Kidney tubule cell (primary cell): Measurements from ENCODE around the gene MYLK4.
A peak's percentile ranks its signal among the peaks of the same experiment; 100 is the strongest.

ENCODE experiments used
- DNase-seq: peaks from one replicate; pipeline ENCODE4 v3.0.0-alpha.2; 2018; ENCODE audit warnings: low spot score

MYLK4 gene

DNA sequence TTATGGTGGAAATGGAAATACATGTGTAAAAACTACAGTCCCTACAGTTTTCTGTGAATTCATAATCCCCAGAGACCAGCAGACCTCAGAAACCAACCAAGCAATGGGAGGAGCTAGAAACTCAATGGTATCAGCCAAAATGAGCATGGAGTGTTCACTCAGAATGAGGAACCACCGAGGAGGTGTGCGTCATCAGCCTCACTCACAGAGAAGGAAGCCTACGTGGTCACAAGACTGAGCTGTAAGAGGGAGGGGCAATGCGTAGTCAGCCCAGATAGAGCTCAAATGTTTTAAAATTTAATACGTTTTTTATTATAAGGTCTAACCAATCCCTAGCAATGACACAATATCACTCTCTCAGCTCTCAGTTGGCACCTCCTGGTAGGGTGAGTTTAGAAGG is 17.4 kb downstream of the MYLK4 start:
- DNase-seq = peak; percentile 49

DNA sequence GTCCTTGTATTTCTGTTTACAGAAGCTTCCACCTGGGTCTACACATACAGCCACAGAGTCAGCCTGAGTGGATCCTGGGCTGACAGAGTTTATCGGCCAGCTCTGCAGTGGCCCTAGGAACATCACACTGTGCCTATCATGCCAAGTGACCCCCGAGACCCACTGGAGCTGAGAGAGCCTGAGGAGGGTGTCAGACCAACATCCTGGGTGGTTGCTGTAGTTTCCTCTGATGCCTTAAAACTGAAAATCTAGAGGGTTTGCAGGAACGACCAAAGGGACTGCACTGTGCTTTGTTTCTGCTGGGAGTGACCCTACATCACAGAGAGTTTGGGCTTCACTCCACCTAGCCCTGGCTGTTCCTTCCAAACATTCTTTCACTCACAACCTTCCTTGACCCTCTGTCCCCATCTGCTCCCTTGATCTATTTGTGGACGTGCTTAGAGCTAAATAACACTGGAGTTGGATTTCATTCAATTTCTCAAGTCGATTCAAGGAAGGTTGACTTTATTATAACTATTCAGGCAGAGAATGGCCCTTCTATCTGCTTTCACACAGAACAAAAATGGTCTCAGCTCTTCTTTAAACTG is 18.1 kb downstream of the MYLK4 start:
- DNase-seq = no peak

DNA sequence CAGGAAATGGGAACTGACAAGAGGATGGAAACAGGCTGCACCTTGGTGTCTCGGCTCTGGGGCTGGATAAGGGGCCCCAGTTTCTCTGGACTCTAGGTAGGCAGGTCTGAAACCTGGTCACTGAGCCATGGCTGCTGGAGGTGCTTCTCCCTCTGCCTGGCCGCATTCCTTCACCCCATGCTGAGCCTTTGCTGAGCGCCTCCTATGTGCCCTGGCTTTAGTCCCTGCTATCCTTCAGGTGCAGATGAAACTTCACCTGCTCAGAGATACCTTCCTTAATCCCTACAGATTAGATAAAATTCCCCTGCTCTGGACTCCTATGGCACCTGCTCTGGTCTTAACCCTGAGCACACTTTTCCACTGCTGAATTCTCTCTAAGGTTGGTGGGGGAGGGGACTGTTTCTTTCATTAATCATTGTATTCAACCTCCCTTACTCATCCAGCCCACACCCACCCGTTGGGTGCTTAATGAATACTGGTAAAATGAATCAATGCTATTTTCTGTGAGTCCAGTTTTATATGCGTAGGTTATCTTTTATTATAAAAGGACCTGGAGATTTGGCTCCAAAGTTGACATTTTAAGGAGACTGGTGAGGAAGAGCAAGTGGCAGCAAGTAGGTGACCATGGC is 19.3 kb downstream of the MYLK4 start:
- peak; percentile 73 for DNase-seq

DNA sequence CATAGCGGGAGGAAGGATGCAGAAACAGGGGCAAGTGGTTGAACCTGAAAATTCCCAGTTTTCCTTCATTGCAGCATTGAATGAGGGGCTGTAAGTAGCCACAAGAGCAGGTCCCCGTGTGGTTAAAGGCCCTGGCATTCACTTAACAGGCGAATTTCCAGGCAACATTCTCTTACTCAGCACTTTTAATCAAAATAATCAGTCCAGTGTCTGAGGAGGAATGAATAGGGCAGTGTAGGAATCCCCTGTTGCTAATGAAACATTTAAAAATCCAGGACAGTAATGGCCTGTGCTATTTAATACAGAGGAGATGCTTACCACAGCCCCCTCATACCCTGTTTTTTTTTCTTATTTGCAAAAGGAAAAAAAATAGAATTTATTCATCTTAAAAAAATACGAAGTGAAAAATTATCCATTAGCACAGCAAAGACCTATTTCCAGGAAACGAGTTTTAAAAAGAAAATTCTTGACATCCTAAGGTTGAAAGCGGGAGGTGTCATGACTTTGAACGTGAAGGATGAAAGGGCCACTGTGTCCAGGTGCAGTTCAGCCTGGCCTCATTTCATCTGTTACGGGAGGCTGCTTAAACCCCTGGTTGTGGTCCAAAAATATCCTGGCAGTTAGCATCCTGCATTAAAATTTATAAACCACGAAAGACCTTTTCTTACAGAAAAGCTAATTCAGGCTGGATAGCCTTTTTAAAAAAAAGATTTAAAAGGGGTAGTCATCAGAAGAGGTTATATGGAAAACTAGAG is 20.2 kb downstream of the MYLK4 start:
- DNase-seq = no peak

DNA sequence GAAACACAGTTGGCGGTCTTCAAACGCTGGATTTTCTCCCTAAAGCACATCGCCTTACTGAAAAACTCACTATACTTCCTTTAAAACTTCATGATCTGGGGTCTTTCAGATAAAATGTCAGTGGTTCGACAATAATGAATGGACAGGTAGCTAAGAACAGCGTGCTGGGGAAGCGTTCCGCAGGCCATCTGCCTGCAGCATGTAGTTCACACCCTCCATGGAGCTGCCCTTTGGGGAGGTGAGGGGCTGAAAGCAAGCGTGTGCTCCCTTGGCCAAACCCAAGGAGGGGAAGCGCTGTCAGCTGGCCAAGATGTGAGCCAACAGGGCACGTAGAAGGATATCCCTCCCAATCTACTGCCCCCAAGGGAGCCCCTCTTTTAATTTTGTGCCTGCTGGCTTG is 20.8 kb downstream of the MYLK4 start:
- no peak for DNase-seq

DNA sequence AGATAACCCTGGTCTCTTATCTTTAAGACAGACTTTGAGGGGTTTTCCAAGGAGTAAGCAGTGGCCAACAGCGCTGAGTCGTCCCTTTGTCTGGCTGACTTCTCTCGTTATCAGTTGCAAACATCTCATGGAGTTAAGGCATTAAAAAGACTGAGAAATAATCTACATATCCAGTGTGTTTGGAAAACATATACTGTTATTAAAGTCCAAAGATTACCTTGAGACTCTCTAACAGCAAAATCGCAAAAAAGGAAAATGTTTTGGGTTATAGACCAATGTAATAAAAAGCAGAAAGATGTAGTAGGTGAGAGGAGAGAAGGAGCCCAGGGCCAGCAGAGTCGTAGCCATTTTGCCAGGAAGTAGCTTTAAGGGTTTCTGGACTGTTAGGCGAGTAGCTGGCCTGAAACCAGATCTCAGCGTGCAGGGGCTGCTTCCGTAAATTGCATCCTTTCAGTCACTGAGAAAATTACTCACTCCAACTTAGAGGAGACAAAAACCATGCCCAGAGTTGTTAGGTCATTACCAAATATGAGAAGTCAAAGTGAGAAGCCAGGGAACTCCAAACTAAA is 24.6 kb downstream of the MYLK4 start:
- DNase-seq = no peak

DNA sequence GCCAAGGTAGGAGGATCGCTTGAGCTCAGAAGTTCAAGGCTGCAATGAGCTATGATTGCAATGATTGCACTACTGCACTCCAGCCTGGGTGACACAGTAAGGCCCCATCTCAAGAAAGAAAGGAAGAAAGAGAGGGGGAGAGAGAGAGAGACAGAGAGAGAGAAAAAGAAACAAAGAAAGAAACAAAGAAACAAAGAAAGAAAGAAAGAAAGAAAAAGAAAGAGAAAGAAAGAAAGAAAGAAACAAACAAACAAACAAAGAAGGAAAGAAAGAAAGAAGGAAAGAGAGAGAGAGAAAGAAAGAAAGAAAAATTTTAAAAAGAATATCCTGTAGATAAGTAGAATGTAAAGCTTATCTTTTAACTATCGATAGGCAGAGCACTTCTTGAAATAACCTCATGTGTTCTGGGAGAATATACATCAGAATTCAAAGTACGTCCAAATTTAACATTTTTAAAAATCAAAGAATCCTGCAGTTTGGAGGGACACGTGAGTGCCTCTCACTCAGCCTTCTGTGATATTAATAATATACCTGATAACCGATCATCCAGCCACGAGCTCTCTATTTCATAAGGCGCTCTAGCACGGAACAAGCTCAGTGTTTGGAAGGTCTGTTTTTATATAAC is 25.2 kb downstream of the MYLK4 start:
- DNase-seq = no peak

DNA sequence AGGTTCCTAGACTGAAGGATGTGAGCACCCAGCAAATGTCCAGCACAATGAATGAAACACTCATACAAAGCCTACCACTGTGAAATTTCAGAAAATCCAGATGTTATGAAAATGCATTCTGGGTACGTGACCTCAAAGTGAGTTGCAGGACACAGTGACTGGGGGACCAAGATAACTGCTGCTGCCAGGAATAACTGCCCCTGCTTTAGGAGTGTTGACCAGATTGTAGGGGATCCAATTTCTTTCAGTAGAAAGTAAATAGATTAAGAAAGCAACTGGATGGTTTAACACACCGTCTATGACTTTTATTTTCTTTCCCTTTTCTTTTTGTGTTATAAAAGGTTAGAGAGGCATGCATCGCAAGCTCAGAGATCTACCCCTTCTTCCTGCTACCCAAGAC is 29.5 kb downstream of the MYLK4 start:
- no peak for DNase-seq

DNA sequence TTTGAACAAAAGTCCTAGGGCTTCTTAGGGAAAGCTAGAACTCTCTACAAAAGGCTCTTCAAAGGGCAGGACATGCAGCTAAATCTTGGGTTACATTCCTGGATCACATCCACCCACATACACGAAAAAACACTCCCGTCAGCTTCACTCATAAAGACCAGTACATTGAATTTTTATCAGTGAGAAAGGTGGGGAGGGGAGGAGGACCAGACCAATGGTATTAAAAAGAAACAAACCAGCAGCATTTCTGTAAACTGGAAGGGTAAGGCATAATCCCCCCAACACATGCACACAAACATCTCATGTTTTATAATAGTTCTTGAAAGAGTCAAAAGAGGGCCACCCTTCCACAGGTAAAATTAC is 31.6 kb downstream of the MYLK4 start:
- no peak for DNase-seq

DNA sequence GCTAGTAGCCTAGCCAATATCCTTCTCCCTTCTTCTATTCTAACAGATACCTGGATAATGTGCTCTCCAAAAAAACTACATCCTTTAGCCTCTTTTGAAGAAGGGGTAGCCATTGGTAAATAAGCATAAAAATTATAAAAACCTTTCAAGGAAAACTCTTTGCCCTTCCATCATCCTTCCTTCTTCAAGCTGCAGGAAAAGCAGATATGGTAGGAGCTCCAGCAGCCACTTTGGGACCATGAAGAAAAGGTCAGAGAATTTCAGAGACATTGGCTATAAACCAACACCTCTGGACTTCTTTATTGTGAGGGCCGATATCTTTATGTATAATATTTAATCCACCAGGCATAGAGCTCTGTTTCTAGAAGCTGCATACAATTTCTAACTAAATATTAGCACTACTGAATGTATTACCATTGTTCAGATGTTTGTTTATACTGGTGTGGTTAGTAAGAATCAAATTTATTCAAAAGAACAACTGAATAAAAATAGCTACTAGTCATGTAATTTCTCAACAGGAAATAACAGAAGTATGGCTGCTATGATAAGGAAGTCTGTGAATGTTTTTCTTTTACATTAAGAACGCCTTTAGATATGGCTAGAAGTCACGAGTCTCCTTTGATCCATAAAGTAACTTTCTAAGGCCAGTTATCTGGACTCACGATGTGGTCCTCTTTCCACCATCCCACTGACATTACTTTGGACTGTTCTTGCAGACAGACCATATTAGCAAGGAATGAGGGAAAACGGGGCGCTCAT is 32.2 kb downstream of the MYLK4 start:
- no peak for DNase-seq

DNA sequence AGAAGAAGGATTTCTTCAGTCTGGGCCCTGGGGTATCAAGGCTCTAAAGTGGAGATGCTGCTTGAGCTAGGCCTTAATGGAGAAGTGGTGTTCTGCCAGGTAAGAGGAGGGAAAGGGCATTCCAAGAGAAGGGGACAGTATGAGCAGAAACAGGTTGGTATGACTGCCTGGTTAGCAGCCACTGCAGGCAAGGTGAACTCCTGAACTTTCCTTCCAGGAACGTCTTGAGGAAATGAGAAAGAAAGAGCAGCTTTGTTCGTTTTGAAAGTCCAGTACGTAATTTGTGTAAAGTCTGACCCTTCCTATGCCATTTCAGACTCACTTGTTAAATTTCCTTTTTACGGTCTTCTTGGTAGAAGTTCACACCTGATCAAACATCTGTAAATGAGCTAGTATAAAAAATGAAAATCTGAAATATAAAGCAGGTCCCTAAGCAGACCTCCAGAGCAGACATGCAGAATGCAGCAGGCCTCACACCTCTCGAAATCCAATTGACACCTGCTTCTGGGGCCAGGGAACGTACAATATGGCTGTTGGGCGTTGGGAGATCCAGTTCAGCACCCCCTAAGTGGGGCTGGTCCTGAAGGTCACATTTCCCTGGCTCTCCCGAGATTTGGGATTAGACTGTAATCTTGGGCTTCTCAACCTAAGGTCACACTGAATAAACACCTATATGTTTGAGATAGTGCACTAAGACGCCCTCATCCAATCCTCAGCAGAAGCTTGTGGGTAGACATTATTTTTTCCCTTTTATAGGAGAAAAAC is 33.6 kb downstream of the MYLK4 start:
- DNase-seq = no peak

DNA sequence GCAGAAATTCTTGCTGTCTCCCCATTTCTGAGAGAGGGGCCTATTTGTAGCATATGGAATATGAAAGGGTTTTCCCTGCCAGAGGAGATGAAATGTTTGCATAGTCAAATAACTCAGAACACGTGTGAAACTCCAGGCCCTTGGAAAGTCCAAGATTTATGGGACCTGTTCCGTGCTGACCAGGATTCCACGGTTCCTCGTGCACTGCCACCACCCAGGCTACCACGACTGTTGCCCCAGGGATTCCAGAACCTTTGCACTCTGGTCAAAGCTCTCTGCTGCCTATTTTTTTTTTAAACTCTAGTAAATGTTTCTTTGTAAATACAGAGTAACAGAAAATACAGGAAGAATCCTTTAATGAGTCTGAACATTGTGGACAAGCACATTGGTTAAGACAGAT is 35.0 kb downstream of the MYLK4 start:
- no peak for DNase-seq

DNA sequence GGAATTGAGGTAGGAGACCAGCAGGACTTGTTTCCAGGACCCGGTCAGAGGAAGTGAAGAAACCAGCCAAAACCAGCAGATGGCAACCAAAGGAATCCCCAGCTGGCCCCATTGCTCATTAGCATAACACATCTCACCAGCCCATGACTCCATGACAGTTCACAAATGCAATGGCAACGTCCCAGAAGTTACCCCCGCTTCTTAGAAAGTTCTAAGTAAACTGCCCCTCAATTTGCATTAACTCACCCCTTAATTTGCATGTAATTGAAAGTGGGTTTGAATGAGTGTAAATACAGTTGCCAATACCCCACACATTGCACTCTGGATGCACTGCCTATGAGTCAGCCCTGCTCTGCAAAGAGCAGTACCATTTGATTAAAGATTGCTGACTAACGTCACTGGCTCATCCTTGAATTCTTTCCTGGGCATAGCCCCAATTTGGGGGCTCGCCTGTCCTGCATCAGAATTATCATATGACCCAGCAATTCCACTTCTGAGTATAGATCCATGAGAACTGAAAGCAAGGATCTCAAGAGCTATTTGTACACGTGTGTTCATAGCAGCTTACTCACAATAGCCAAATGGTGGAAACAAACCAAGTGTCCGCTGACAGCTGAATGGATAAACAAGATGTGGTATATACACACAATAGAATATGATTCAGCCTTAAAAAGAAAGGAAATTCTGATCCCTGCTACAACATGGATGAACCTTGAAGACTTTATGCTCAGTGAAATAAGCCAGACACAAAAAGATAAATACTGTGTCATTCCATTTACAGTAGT is 36.4 kb downstream of the MYLK4 start:
- DNase-seq = peak; percentile 77

DNA sequence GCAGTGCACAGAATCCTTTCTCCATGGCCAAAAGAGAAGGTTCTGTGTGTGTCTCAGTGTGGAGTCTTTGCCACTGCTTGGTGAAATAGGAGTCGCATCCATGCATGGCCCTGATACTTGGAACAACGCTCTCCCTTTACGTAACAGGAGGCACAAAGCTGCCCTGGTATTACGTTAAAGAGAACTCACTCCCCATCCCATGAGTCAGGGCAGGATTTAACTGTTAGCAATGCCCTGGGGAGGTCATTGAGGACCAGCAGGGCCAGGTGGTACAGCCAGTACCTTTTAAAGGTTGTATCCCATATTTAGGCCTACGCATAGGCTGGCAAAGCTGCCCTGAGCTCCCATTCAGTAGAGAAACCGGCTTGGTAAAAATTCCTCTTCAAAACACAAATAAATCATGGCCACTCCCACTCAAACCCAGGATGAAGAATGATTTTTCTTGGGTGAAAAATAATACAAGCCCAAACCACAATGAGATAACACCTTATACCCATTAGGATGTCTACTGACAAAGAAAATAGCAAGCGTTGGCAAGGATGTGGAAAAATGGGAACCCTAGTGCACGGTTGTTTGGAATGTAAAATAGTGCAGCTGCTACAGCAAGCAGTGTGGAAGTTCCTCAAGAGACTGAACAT is 37.1 kb downstream of the MYLK4 start:
- DNase-seq = no peak

DNA sequence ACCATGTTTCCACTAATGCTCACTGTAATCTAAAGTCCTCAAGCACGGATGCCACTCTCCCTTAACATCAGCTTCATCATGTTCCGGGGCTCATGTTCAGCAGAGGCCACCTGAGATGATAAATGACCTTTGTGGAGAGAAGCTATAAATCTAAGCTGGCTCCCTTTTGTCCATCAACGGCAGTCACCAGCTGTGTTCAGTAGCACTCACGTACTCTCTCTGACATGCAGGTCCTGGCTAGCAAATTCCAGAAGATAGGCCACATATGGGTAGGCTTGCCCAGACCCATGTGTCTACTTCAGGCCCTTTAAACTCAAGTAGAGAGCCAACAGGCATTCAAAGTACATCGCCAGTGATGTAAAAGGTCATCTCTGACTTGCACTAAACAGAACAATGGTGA is 38.6 kb downstream of the MYLK4 start:
- no peak for DNase-seq

DNA sequence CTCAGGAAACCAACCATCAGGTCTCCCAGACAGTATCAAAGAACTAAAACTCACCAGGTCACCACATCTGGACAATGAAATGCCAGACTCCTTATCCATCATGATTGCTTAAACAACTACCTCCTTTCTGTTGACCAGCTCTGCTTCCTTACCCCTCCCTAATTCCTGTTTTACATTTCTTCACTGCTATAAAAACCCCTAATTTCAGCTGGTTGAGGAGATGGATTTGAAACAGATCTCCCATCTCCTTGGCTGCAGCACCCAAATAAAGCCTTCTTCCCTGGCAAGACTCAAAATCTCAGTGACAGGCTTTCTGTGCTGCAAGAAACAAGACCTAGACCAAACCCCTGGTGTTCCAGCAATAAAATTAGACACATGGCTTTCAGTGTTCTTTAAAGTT is 40.3 kb downstream of the MYLK4 start:
- DNase-seq = no peak

DNA sequence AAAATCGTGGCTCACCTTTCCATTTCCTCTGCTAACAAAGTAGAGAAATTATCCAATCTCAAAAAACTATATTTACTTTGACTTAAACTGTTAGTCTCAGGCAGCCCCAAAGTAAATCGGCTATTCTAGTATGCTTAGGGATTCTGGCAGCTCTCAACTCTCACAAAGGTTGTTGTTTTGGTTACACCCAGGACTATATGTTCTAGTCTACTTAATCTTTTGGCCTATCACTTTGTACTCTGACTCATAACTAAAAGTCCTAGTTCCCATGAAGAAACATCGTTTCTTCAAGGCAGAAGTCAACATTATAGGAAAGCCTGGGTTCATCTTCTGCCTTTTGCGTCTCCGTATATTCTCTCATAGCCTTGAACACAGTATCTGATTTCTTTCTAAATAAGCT is 42.3 kb downstream of the MYLK4 start:
- DNase-seq = no peak

DNA sequence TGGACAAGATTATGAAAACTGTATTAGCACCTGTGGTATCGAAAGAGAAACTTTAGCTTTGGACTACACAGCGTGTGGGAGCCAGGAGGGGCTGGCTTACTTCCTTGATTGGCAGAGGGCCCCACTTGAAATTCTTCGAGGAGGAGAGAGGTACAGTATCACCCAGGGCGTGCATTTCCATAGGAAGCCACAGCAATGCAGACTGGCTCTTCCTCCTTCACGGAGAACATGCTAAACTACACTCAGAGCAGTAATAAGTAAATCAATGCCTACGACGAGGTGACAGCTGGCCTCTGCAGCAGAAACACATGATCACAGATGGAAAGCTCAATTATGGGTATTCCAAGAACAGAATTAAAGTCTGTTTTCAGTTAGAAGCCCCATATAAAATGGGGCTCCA is 44.2 kb downstream of the MYLK4 start:
- DNase-seq = no peak

DNA sequence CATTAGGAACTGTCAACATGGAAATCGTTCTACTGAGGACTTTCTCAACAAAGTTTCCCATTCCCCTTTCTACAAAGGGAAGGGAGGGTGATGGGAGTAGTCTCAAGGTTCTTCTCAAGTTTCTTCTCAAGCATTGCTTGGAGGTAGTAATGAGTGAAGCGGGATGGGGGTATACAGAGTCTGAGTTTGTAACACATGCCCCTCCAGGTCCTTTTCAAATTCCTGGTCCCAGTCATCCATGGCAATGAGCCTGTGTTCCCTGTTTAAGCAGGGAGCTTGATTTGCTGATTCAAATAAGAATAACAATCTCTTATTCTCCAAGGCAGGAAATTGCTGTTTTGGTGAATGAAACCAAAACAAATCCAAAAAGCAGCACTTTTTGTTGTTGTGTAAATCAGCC is 45.5 kb downstream of the MYLK4 start:
- DNase-seq = no peak

DNA sequence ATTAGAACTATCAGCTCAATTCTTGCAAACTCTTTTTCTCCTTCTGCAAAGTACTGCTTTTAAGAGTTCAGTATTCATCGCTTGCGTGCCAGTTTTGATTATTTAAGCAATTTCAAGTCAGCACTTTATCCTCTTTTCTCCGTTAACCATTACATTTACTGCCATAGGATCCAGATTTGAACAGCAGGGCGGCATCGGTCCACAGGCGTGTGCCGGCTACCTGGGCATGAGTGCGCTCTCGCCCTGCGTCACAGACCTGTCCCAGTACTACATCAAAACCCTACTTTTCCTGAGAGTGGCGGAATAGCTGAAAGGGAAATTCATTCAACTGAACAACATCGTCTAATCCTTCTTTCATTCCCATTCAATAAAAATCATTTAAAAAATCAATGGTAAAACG is 53.4 kb downstream of the MYLK4 start:
- no peak for DNase-seq
